ENCODE results near the gene DDX24. TPM values are rescaled to one million over a fixed set of nuclear protein-coding genes. Genes with fewer than 3 reads are reported as not detected.

Gene DDX24
- total RNA-seq, 4 donors from 2014 or later = 182 to 252 (median 201) TPM

DNA sequence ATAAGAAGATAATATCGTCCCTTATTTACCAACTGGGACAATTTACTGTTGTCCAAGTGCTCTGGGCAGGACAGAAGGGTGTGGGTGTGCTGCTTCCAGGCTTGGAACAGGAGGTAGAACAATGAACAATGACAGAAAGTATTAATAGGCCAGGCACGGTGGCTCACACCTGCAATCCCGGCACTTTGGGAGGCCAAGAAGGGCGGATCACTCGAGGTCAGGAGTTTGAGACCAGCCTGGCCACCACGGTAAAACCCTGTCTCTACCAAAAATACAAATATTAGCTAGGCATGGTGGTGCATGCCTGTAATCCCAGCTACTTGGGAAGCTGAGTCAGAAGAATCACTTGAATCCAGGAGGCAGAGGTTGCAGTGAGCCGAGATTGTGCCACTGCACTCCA is 32.1 kb upstream of the DDX24 start:
- Histone ChIP-seq H3K27ac (peak overlapping the region in 3 of 4 donors; percentile 78 to 84 (median 80)), H3K9me3 (no peaks in the 10 kb centered on the region), H3K36me3 (no peaks in the 10 kb centered on the region), H3K27me3 (peaks cover 4% of the 10 kb centered on the region), H3K4me1 (peaks cover 0 to 32% (median 17%) of the 10 kb centered on the region in 3 donors), H3K4me3 (peak overlapping the region in 1 of 2 donors; percentile 49)
- no peak for ATAC-seq
- no peak for TF ChIP-seq EP300 (IDR thresholded peaks at IDR 0.05)
- TF ChIP-seq POLR2A (IDR thresholded peaks at IDR 0.05) = no peak
- TF ChIP-seq POLR2AphosphoS5 (IDR thresholded peaks at IDR 0.05) = no peak
- 56 to 60% methylated on average over 1 of the region's 7 CpGs for WGBS, 2 donors (ENCODE audit: low coverage in 1 of 2)

DNA sequence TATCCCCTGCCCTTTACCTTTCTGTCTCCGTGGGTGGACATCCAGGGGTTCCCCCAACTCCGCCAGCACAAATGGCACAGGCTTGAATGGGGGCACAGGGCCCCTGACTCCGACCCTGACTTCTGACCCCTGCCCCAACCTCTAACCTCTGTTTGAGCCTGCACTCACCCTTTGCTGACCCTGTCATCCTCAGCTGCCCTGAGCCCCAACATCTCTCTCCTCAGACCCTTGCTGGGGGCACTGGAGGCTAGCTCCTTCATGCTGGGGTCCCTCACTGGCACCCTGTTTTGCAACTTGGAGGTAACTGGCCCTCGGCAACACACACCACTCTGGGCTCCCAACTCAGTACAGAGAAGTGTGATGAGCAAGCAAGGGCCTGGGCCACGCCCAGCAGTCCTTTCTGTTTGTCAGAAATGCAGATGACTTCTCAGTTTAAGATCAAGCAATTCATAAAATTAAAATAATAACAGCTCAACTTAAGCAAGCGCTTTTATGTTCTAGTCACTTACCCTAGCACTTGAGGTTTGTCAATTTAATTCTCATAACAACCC is 31.6 kb upstream of the DDX24 start:
- Histone ChIP-seq H3K27me3 (peaks cover 4% of the 10 kb centered on the region), H3K4me3 (peak overlapping the region in 1 of 2 donors; percentile 49), H3K27ac (peak overlapping the region in 3 of 4 donors; percentile 78 to 84 (median 80)), H3K4me1 (peaks cover 0 to 32% (median 17%) of the 10 kb centered on the region in 3 donors), H3K9me3 (no peaks in the 10 kb centered on the region), H3K36me3 (no peaks in the 10 kb centered on the region)
- 92 to 94% methylated on average over 2 to 3 of the region's 6 CpGs for WGBS, 2 donors (ENCODE audit: low coverage in 1 of 2)
- ATAC-seq = no peak
- TF ChIP-seq POLR2AphosphoS5 (IDR thresholded peaks at IDR 0.05) (no peak), EP300 (IDR thresholded peaks at IDR 0.05) (no peak), CTCF (IDR thresholded peaks at IDR 0.05) (no peak), POLR2A (IDR thresholded peaks at IDR 0.05) (no peak)

DNA sequence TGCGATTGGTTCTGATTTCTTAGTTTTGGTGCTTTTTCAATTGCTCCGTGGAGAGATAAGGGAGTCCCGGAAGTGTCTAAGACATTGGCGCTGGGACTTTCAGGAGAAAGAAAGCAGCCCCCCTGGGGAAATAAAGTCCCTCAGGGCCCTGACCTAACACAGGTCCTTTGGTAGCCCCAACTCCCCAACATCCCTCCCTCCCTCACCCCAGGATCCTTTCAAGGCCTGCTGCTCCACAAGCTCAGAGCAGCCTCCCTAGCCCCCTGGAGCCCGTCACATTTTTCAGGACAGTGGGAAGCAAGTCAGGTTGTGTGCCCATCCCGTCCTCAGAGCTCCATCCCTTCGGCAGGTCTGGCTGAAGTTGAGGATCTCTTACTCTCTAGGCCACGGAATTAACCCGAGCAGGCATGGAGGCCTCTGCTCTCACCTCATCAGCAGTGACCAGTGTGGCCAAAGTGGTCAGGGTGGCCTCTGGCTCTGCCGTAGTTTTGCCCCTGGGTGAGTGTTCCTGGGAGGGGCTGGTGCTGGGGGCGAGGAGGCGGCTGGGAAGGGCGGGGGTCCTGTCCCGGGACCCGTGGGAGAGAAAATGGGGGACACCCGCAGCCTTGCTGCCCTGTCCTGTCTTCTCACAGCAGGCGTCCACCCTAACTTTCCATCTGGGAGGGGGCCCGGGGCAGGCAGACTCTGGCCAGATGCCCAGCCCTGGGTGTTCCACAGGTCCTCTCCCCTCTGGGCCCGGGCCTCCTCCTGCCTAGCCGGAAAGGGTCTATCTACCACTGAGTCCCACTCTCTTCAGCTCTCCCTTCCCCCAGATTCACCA is 30.5 kb upstream of the DDX24 start:
- H3K4me1 ChIP-seq = peaks cover 0 to 32% (median 17%) of the 10 kb centered on the region in 3 donors
- WGBS, 2 donors (ENCODE audit: low coverage in 1 of 2) = 72 to 80% methylated on average over 6 to 10 of the region's 20 CpGs
- no peaks in the 10 kb centered on the region for H3K36me3 ChIP-seq
- peaks cover 4% of the 10 kb centered on the region for H3K27me3 ChIP-seq
- no peak for ATAC-seq
- TF ChIP-seq POLR2A (IDR thresholded peaks at IDR 0.05) = no peak
- TF ChIP-seq CTCF (IDR thresholded peaks at IDR 0.05) = no peak
- TF ChIP-seq POLR2AphosphoS5 (IDR thresholded peaks at IDR 0.05) = no peak
- no peak for TF ChIP-seq EP300 (IDR thresholded peaks at IDR 0.05)
- H3K9me3 ChIP-seq = no peaks in the 10 kb centered on the region
- peak overlapping the region; percentile 8 to 49 for H3K4me3 ChIP-seq
- H3K27ac ChIP-seq = peak overlapping the region in 3 of 4 donors; percentile 78 to 84 (median 80)

DNA sequence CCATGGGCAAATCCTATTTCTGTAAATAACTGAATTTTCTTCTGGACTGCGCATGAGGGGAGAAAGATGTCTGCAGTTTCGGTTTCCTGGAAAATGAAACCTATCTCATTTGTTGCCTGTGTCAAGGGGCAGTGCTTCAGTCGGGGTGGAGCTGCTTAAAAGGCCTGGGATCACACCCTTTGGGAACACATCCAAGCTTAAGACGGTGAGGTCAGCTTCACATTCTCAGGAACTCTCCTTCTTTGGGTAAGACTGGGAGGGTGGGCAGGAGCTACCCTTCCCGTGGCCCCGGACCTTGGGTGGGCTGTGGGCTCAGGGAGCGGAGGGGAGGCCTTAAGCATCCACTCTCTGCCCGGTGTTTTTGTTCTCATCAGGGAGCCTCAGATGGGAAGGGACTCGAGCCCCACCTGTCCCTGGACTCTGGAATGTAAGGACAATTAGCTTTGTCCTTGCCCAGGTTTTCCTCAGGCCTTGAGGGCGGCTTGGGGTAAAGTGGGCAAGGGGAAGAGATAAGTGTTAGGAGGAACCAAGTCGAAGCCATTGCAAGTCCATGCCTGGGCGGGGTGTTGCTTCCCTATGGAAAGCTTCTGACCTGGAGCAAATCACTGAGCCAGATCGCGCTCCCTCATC is 29.7 kb upstream of the DDX24 start, which contains the start of gene IFI27:
Gene IFI27, plus strand, starts transcription at position 185 of the 630 bp plus-strand sequence.
- H3K9me3 ChIP-seq = no peaks in the 10 kb centered on the region
- peak within 1 kb of the TSS; percentile 8 to 49 for H3K4me3 ChIP-seq
- 33 to 57% methylated on average over 5 to 7 of the region's 14 CpGs for WGBS, 2 donors (ENCODE audit: low coverage in 1 of 2)
- no peak for TF ChIP-seq EP300 (IDR thresholded peaks at IDR 0.05)
- peak in 1 of 2 donors; percentile 37 for TF ChIP-seq POLR2A (IDR thresholded peaks at IDR 0.05)
- peak; percentile 85 for TF ChIP-seq POLR2AphosphoS5 (IDR thresholded peaks at IDR 0.05)
- TF ChIP-seq CTCF (IDR thresholded peaks at IDR 0.05) = no peak
- H3K27ac ChIP-seq = peak within 1 kb of the TSS; percentile 9 to 84 (median 79)
- H3K27me3 ChIP-seq = peaks cover under 1% of the 10 kb centered on the region
- H3K36me3 ChIP-seq = no peaks in the 10 kb centered on the region
- ATAC-seq = peak; percentile 71
- H3K4me1 ChIP-seq = peaks cover 0 to 31% (median 17%) of the 10 kb centered on the region in 3 donors

GRCh38 chr14:94109915-94110250 is 28.9 kb upstream of the DDX24 start:
- TF ChIP-seq POLR2AphosphoS5 (IDR thresholded peaks at IDR 0.05) = no peak
- TF ChIP-seq CTCF (IDR thresholded peaks at IDR 0.05) = no peak
- TF ChIP-seq EP300 (IDR thresholded peaks at IDR 0.05) = no peak
- no peak for TF ChIP-seq POLR2A (IDR thresholded peaks at IDR 0.05)
- Histone ChIP-seq H3K27me3 (no peaks in the 10 kb centered on the region), H3K4me1 (peaks cover 0 to 23% (median 17%) of the 10 kb centered on the region in 3 donors), H3K27ac (peak overlapping the region in 3 of 4 donors; percentile 78 to 84 (median 80)), H3K9me3 (no peaks in the 10 kb centered on the region), H3K4me3 (no peak overlapping the region), H3K36me3 (no peaks in the 10 kb centered on the region)
- no peak for ATAC-seq
- WGBS, 2 donors (ENCODE audit: low coverage in 1 of 2) = 83 to 95% methylated on average over 2 of the region's 2 CpGs

Measured in gastroesophageal sphincter (tissue), 4 donors.